ENCODE data around the gene LDB3. TPM values are rescaled to one million over a fixed set of nuclear protein-coding genes. Genes with fewer than 3 reads are reported as not detected.

LDB3 gene
- total RNA-seq, 2 donors from 2014 or later = 0.11 to 0.35 TPM

DNA sequence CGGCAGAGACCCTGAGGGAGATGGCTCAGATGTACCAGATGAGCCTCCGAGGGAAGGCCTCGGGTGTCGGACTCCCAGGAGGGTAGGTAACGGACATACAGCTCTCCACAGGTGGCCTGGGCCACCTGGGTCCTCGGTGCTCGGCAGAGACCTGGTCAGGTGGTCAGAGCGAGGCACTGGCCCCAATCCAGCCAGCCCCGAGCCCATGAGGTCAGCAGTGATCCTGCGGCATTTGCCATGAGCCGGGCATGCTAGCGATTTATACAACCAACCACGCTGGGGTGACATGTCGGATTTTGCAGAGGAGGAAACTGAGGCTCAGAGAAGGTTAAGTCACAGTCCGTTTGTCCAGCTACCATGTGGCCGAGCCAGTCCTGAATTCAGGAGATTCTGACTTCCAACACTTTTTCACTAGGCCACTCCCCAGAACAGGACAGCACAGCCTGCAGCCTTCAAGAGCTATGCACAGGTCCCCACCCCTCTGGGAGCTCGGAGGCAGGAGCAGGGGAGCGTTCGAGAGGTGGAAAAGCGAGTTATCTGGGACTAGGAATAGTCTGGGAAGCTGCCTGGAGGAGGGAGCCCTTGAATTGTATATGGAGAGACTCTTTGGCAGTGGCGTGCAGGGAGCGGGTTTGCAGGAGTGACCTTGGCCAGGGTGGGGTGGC lies 13.5 kb downstream of the LDB3 start:
- H3K4me1 Mint-ChIP-seq = peaks cover 4% of the 10 kb centered on the region
- no peak overlapping the region for H3K4me3 Mint-ChIP-seq
- peak overlapping the region; percentile 40 for H3K27ac Mint-ChIP-seq
- H3K9me3 Mint-ChIP-seq = no peaks in the 10 kb centered on the region
- H3K9me3 ChIP-seq (ENCODE audit: control insufficient read depth, low read length) = no peaks in the 10 kb centered on the region
- H3K27me3 Mint-ChIP-seq (ENCODE audit: insufficient read depth) = no peaks in the 10 kb centered on the region
- no peaks in the 10 kb centered on the region for H3K36me3 ChIP-seq (ENCODE audit: control insufficient read depth, insufficient read depth, low read length)
- no peak overlapping the region for H3K4me3 ChIP-seq (ENCODE audit: low read length)
- no peak for DNase-seq
- no peaks in the 10 kb centered on the region for H3K27me3 ChIP-seq (ENCODE audit: control insufficient read depth, insufficient read depth, low read length, poor library complexity, severe bottlenecking)
- TF ChIP-seq, protein P1, sequence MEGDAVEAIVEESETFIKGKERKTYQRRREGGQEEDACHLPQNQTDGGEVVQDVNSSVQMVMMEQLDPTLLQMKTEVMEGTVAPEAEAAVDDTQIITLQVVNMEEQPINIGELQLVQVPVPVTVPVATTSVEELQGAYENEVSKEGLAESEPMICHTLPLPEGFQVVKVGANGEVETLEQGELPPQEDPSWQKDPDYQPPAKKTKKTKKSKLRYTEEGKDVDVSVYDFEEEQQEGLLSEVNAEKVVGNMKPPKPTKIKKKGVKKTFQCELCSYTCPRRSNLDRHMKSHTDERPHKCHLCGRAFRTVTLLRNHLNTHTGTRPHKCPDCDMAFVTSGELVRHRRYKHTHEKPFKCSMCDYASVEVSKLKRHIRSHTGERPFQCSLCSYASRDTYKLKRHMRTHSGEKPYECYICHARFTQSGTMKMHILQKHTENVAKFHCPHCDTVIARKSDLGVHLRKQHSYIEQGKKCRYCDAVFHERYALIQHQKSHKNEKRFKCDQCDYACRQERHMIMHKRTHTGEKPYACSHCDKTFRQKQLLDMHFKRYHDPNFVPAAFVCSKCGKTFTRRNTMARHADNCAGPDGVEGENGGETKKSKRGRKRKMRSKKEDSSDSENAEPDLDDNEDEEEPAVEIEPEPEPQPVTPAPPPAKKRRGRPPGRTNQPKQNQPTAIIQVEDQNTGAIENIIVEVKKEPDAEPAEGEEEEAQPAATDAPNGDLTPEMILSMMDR (conservative IDR thresholded peaks at IDR 0.05) = no peak
- no peaks in the 10 kb centered on the region for H3K4me1 ChIP-seq (ENCODE audit: control insufficient read depth, insufficient read depth, low read length)
- no peak overlapping the region for H3K9ac ChIP-seq (ENCODE audit: extremely low read depth, low read length, poor library complexity, severe bottlenecking)
- H3K27ac ChIP-seq (ENCODE audit: low read depth, low read length) = no peak overlapping the region
- no peaks in the 10 kb centered on the region for H3K36me3 Mint-ChIP-seq (ENCODE audit: low read depth)
- WGBS, 2 experiments (ENCODE audit: insufficient coverage in 1 of 2, insufficient read length in 1 of 2) = 86 to 92% methylated on average over 19 to 22 of the region's 22 CpGs

DNA sequence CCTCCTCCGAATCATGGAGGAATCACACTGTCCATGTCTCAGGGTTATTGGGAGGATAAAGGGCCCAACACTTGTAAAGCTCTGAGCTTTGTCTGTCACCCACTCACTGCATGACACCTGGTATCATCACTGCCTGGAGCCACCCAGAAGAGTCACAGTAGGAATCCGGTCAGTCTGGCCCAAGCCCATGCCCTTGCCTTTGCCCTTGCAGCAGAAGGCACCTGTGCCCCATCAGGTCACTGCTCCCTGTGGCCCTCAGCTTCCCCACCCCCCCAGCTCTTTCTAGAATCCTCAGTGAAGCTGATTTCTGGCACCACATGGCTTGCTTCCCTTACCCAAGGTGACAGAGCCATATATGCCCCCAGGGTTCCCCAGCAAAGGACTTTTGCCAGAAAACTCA lies 14.4 kb downstream of the LDB3 start:
- TF ChIP-seq, protein P1 (conservative IDR thresholded peaks at IDR 0.05) = no peak
- Histone ChIP-seq H3K4me3 (ENCODE audit: low read length) (no peak overlapping the region), H3K27ac (ENCODE audit: low read depth, low read length) (no peak overlapping the region), H3K9ac (ENCODE audit: extremely low read depth, low read length, poor library complexity, severe bottlenecking) (no peak overlapping the region), H3K27me3 (ENCODE audit: control insufficient read depth, insufficient read depth, low read length, poor library complexity, severe bottlenecking) (no peaks in the 10 kb centered on the region), H3K9me3 (ENCODE audit: control insufficient read depth, low read length) (no peaks in the 10 kb centered on the region), H3K36me3 (ENCODE audit: control insufficient read depth, insufficient read depth, low read length) (no peaks in the 10 kb centered on the region), H3K4me1 (ENCODE audit: control insufficient read depth, insufficient read depth, low read length) (no peaks in the 10 kb centered on the region)
- Mint-ChIP-seq H3K27me3 (ENCODE audit: insufficient read depth) (no peaks in the 10 kb centered on the region), H3K4me3 (no peak overlapping the region), H3K9me3 (no peaks in the 10 kb centered on the region), H3K4me1 (peaks cover 4% of the 10 kb centered on the region), H3K27ac (no peak overlapping the region), H3K36me3 (ENCODE audit: low read depth) (no peaks in the 10 kb centered on the region)
- WGBS, 2 experiments (ENCODE audit: insufficient coverage in 1 of 2, insufficient read length in 1 of 2) = 69 to 78% methylated on average over 2 of the region's 2 CpGs
- DNase-seq = no peak

DNA sequence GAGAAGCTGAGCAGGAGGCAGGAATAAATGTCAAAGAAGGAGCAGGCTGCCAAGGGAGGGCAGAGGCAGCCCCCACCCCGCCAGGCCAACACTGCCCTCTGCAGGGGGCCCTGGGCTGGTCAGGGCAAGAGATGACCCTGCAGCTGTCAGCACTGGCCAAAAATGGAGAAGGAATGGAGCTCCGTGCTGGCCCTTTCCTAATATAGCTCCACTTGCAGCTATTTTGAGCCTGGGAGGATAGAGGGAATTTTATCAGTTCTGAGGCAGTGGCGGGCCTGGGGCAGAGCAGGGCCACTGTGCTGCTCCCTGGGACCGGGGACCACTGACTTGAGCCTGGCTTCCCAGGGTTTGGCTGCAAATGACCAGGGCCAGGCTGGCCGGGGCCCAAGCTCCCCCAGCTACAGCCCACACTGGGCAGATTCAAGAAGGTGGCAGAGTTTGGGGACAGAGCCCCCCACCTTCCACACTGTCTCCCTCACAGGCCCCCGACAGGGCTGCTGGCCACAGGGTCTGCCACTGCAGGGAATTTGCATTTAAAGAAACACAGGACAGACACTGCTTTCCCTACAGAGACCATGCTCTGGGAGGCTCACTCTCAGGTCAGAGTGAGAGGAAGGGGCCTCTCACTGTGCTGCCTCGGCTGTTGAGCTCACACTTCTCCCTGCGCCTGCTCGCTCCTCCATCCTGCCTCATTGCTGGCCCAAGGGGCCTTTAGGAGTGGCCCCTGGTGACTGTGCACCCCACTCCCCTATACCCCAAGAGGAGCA lies 16.2 kb downstream of the LDB3 start:
- Histone ChIP-seq H3K9ac (ENCODE audit: extremely low read depth, low read length, poor library complexity, severe bottlenecking) (no peak overlapping the region), H3K9me3 (ENCODE audit: control insufficient read depth, low read length) (no peaks in the 10 kb centered on the region), H3K4me3 (ENCODE audit: low read length) (no peak overlapping the region), H3K36me3 (ENCODE audit: control insufficient read depth, insufficient read depth, low read length) (no peaks in the 10 kb centered on the region), H3K27ac (ENCODE audit: low read depth, low read length) (no peak overlapping the region), H3K4me1 (ENCODE audit: control insufficient read depth, insufficient read depth, low read length) (no peaks in the 10 kb centered on the region), H3K27me3 (ENCODE audit: control insufficient read depth, insufficient read depth, low read length, poor library complexity, severe bottlenecking) (no peaks in the 10 kb centered on the region)
- no peaks in the 10 kb centered on the region for H3K36me3 Mint-ChIP-seq (ENCODE audit: low read depth)
- TF ChIP-seq, protein P1 (conservative IDR thresholded peaks at IDR 0.05) = peak; percentile 76
- H3K4me3 Mint-ChIP-seq = no peak overlapping the region
- no peaks in the 10 kb centered on the region for H3K27me3 Mint-ChIP-seq (ENCODE audit: insufficient read depth)
- peaks cover 4% of the 10 kb centered on the region for H3K4me1 Mint-ChIP-seq
- DNase-seq = peak; percentile 89
- WGBS, 2 experiments (ENCODE audit: insufficient coverage in 1 of 2, insufficient read length in 1 of 2) = 26 to 66% methylated on average over 2 to 9 of the region's 9 CpGs
- H3K9me3 Mint-ChIP-seq = no peaks in the 10 kb centered on the region
- no peak overlapping the region for H3K27ac Mint-ChIP-seq
